GM12878 (cell line): Measurements from ENCODE around the gene PCID2. TPM values are rescaled to one million over a fixed set of nuclear protein-coding genes. Genes with fewer than 3 reads are reported as not detected.

ENCODE experiments used
- ATAC-seq: fragments of 200-7000 bp; cut with Tn5 transposase; 3 replicates; pipeline ENCODE4 v1.9.1; 2020; ENCODE audit warnings: mild to moderate bottlenecking, moderate library complexity
- BruUV-seq: library from RNA; stranded (reverse); fragments of 400-500 nt; replicated peaks from 2 replicates; lab custom pipeline; 2021; lab: Mats Ljungman, UMichigan
- CTCF ChIA-PET: fragments of 300-600 bp; sonication (Branson Sonifier 250); formaldehyde crosslinking; extraction: SDS; loops from one replicate; lab custom pipeline; 2021; ENCODE audit warnings: inconsistent platforms; lab: Yijun Ruan, JAX
- POLR2A ChIA-PET: fragments of 350-600 bp; formaldehyde crosslinking; extraction: SDS; loops from one replicate; lab custom pipeline; 2021; ENCODE audit warnings: inconsistent platforms; lab: Charles Lee
- RAD21 ChIA-PET: fragments of 300-600 bp; sonication (Branson Sonifier 250); formaldehyde crosslinking; loops from one replicate; lab custom pipeline; 2023; ENCODE audit warnings: antibody characterized with exemption; ENCODE audit not compliant: unreplicated experiment; lab: Charles Lee
- SMC1A ChIA-PET: fragments of 300-600 bp; sonication (Branson Sonifier 250); formaldehyde crosslinking; loops from one replicate; lab custom pipeline; 2023; ENCODE audit not compliant: unreplicated experiment, uncharacterized antibody; lab: Charles Lee
- DNase-seq: peaks from one replicate; pipeline ENCODE4 v3.0.0-alpha.2; 2011; ENCODE audit warnings: low read depth, low spot score
- FAIRE-seq: peaks from 3 replicates; lab custom pipeline; 2011; peaks lifted over from hg19 to GRCh38; lab: Jason Lieb, UNC
- H2AFZ ChIP-seq: 2 replicates; pipeline ENCODE4 v1.6.0; 2011; ENCODE audit warnings: low read depth, low read length, control low read depth; ENCODE audit not compliant: control insufficient read depth
- H3K27ac ChIP-seq: 2 replicates; pipeline ENCODE4 v1.5.1; 2011; ENCODE audit warnings: control low read depth; ENCODE audit not compliant: control insufficient read depth, insufficient read depth
- H3K27me3 ChIP-seq, 2 experiments: replicated peaks in 1 of 2; 2 replicates each; pipeline versions ENCODE4 v1.6.0 to v1.6.1; 2011; ENCODE audit warnings: low read length in 1 of 2; ENCODE audit not compliant: control insufficient read depth in 2 of 2, insufficient read depth in 2 of 2
- H3K36me3 ChIP-seq, 2 experiments: 2 replicates each; pipeline ENCODE4 v1.5.1; 2011; ENCODE audit warnings: low read length in 1 of 2; ENCODE audit not compliant: control insufficient read depth in 2 of 2, insufficient read depth in 2 of 2
- H3K4me1 ChIP-seq: 2 replicates; pipeline ENCODE4 v1.6.1; 2011; ENCODE audit warnings: mild to moderate bottlenecking, low read length, moderate library complexity, mixed read lengths; ENCODE audit not compliant: control insufficient read depth, insufficient read depth
- H3K4me2 ChIP-seq: 2 replicates; pipeline ENCODE4 v1.6.0; 2011; ENCODE audit warnings: control low read depth; ENCODE audit not compliant: control insufficient read depth, insufficient read depth
- H3K4me3 ChIP-seq: fragments of 200-600 bp; sonication (generic); 2 replicates; pipeline ENCODE4 v1.5.1; 2016
- H3K79me2 ChIP-seq: 2 replicates; pipeline ENCODE4 v1.6.0; 2011; ENCODE audit warnings: low read length; ENCODE audit not compliant: control insufficient read depth, insufficient read depth
- H3K9ac ChIP-seq: 2 replicates; pipeline ENCODE4 v1.8.0; 2011; ENCODE audit warnings: low read length, control low read depth, mixed read lengths; ENCODE audit not compliant: control insufficient read depth, insufficient read depth
- H3K9me3 ChIP-seq: replicated peaks from 3 replicates; pipeline ENCODE4 v1.5.1; 2011; ENCODE audit warnings: mild to moderate bottlenecking, low read length; ENCODE audit not compliant: control insufficient read depth, insufficient read depth
- H4K20me1 ChIP-seq: 2 replicates; pipeline ENCODE4 v1.6.0; 2011; ENCODE audit not compliant: control insufficient read depth, insufficient read depth
- BACH1 ChIP-seq: fragments of 450-650 bp; IDR thresholded peaks from 2 replicates; pipeline ENCODE4 v1.6.1; 2017; ENCODE audit warnings: mild to moderate bottlenecking, borderline replicate concordance
- CHD1 ChIP-seq: IDR thresholded peaks from 2 replicates; pipeline ENCODE4 v1.6.1; 2012; ENCODE audit warnings: low read depth, low read length, improper control_type of control experiment
- ETV6 ChIP-seq, 2 experiments: fragments of 450-650 bp in 1 of 2; IDR thresholded peaks in 1 of 2; conservative IDR thresholded peaks in 1 of 2; 2 replicates each; pipeline ENCODE4 v1.6.1; 2014; ENCODE audit warnings: antibody characterized with exemption in 1 of 2, borderline replicate concordance in 1 of 2, low read depth in 1 of 2, mild to moderate bottlenecking in 1 of 2, moderate library complexity in 1 of 2
- EZH2 ChIP-seq: IDR thresholded peaks from 2 replicates; pipeline ENCODE4 v1.6.1; 2012; ENCODE audit warnings: low read depth, mild to moderate bottlenecking, control low read depth, inconsistent platforms, low read length, borderline replicate concordance; ENCODE audit not compliant: control insufficient read depth
- FOXM1 ChIP-seq: IDR thresholded peaks from 2 replicates; pipeline ENCODE4 v1.6.1; 2012; ENCODE audit warnings: low read depth, mild to moderate bottlenecking, inconsistent platforms, low read length, moderate library complexity
- IRF4 ChIP-seq: IDR thresholded peaks from 2 replicates; pipeline ENCODE4 v1.6.1; 2011; ENCODE audit warnings: low read depth, low read length
- NR2F1 ChIP-seq: fragments of 450-650 bp; conservative IDR thresholded peaks from 2 replicates; pipeline ENCODE4 v1.6.1; 2017; ENCODE audit warnings: mild to moderate bottlenecking
- NRF1 ChIP-seq: conservative IDR thresholded peaks from 2 replicates; pipeline ENCODE4 v1.6.1; 2011; ENCODE audit warnings: mild to moderate bottlenecking, low read depth, low read length, improper control_type of control experiment
- RCOR1 ChIP-seq: conservative IDR thresholded peaks from 2 replicates; pipeline ENCODE4 v1.6.1; 2012; ENCODE audit warnings: low read depth, low read length, improper control_type of control experiment
- SIN3A ChIP-seq: IDR thresholded peaks from 2 replicates; pipeline ENCODE4 v1.6.1; 2012; ENCODE audit warnings: low read depth, low read length, improper control_type of control experiment
- SP1 ChIP-seq: IDR thresholded peaks from one replicate; pipeline ENCODE4 v1.6.1; 2011; ENCODE audit warnings: low read depth, low read length
- SREBF2 ChIP-seq: IDR thresholded peaks from 2 replicates; pipeline ENCODE4 v1.6.1; 2012; ENCODE audit warnings: mild to moderate bottlenecking, low read length
- ZSCAN29 ChIP-seq: fragments of 450-650 bp; IDR thresholded peaks from 2 replicates; pipeline ENCODE4 v1.6.1; 2017; ENCODE audit warnings: mild to moderate bottlenecking, moderate library complexity
- WGBS: methylation state at CpG from one replicate; pipeline ENCODE4 v1.1.6; 2016; ENCODE audit warnings: low lambda C conversion rate; ENCODE audit not compliant: insufficient replicate concordance, insufficient coverage; ENCODE audit errors: missing lambda C conversion rate; 5-methylcytosine and 5-hydroxymethylcytosine counted together
- in situ Hi-C: fragments of 300-500 bp; cut with MboI; formaldehyde crosslinking; loops from 9 replicates; pipeline ENCODE4 v1.14.3; 2018; ENCODE audit warnings: mixed read lengths
- intact Hi-C: fragments of 100-400 bp; cut with micrococcal nuclease; formaldehyde crosslinking; loops from one replicate; pipeline ENCODE4 v1.14.2; 2022; ENCODE audit not compliant: unreplicated experiment
- polyA plus RNA-seq, 11 experiments: library from polyadenylated mRNA; depleted of rRNA in 4 of 11; unstranded in 6 of 11; stranded (reverse) in 5 of 11; fragments of >200 nt; fragmentation: Nextera tagmentation in 4 of 11; fragmentation: Illumina TruSeq in 1 of 11; extraction: Ambion mirVana in 4 of 11; extraction: Trizol in 1 of 11; gene quantifications; 1 replicate in 1 of 11; 2 replicates in 10 of 11; pipeline versions ENCODE4 v1.2.1 to v1.2.3, GENCODE V29; 2011 to 2016; ENCODE audit warnings: inconsistent platforms in 2 of 11, missing spikeins in 2 of 11, low read depth in 1 of 11
- total RNA-seq, 4 experiments: library from RNA; depleted of rRNA in 3 of 4; stranded (reverse); fragments of >200 nt in 3 of 4; fragmentation: Illumina TruSeq in 1 of 4; extraction: Trizol in 1 of 4; gene quantifications; 2 replicates each; pipeline versions ENCODE4 v1.2.1 to v1.2.3, GENCODE V29; 2013 to 2021
- TF ChIP-seq, protein P1 (sequence below): fragments of 450-650 bp; IDR thresholded peaks from 2 replicates; pipeline ENCODE4 v1.6.1; 2017; ENCODE audit warnings: mild to moderate bottlenecking
- TF ChIP-seq, protein P2 (sequence below): fragments of 450-650 bp; formaldehyde crosslinking; IDR thresholded peaks from 2 replicates; pipeline ENCODE4 v1.5.0; 2022; ENCODE audit warnings: mild to moderate bottlenecking, missing genetic modification characterization
- TF ChIP-seq, protein P3 (sequence below): IDR thresholded peaks from 2 replicates; pipeline ENCODE4 v1.6.1; 2011; ENCODE audit warnings: borderline replicate concordance, low read depth, mild to moderate bottlenecking, moderate library complexity, low read length; ENCODE audit not compliant: insufficient read depth, poor library complexity, severe bottlenecking
- TF ChIP-seq, protein P4 (sequence below): IDR thresholded peaks from 2 replicates; pipeline ENCODE4 v1.6.1; 2012; ENCODE audit warnings: low read depth, low read length, improper control_type of control experiment

The PCID2 gene
- total and polyA plus RNA-seq, 10 of the 15 experiments (the other 5 are each of a cell fraction or from before 2014, with no cell fraction given), result 37.0 to 98.1 (median 58.3) TPM

DNA sequence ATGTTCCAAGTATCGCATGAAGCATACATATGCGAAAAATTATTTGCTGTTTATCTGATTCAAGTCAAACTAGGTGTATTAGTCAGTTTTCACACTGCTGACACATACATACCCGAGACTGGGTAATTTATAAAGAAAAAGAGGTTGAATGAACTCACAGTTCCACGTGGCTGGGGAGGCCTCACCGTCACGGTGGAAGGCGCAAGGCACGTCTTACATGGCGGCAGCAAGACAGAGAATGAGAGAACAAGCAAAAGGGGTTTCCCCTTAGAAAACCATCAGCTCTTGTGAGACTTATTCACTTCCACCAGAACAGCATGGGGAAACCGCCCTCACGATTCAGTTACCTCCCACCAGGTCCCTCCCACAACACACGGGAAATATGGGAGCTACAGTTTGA is 63.0 kb downstream of the PCID2 start:
- Histone ChIP-seq H3K4me3 (no peak overlapping the region), H3K4me1 (no peaks in the 10 kb centered on the region), H3K4me2 (no peak overlapping the region), H3K27ac (no peak overlapping the region), H3K9ac (no peak overlapping the region), H4K20me1 (no peaks in the 10 kb centered on the region), H3K9me3 (no peaks in the 10 kb centered on the region; the same call in 2 of the 3 replicates), H3K79me2 (no peaks in the 10 kb centered on the region), H3K27me3 (no peaks in the 10 kb centered on the region; a peak in 1 of 4 replicates), H2AFZ (no peak overlapping the region), H3K36me3 (no peaks in the 10 kb centered on the region)
- no peak for DNase-seq
- ATAC-seq, result no peak
- 7% methylated on average over 12 of the region's 12 CpGs for WGBS
- ChIA-PET RAD21 (no interaction called here), POLR2A (interaction anchor here (0.6 kb wide), 1 partner anchor 47 kb away, joined by 3 read pairs; no protein-coding TSS in a partner anchor), CTCF (no interaction called here), SMC1A (no interaction called here)
- no peak for FAIRE-seq
- no TSS peak for BruUV-seq
- in situ Hi-C loops, result no loop called here
- intact Hi-C loops, result no loop called here
- TF ChIP-seq, protein P1, sequence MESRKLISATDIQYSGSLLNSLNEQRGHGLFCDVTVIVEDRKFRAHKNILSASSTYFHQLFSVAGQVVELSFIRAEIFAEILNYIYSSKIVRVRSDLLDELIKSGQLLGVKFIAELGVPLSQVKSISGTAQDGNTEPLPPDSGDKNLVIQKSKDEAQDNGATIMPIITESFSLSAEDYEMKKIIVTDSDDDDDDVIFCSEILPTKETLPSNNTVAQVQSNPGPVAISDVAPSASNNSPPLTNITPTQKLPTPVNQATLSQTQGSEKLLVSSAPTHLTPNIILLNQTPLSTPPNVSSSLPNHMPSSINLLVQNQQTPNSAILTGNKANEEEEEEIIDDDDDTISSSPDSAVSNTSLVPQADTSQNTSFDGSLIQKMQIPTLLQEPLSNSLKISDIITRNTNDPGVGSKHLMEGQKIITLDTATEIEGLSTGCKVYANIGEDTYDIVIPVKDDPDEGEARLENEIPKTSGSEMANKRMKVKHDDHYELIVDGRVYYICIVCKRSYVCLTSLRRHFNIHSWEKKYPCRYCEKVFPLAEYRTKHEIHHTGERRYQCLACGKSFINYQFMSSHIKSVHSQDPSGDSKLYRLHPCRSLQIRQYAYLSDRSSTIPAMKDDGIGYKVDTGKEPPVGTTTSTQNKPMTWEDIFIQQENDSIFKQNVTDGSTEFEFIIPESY, result no peak
- TF ChIP-seq, protein P2, sequence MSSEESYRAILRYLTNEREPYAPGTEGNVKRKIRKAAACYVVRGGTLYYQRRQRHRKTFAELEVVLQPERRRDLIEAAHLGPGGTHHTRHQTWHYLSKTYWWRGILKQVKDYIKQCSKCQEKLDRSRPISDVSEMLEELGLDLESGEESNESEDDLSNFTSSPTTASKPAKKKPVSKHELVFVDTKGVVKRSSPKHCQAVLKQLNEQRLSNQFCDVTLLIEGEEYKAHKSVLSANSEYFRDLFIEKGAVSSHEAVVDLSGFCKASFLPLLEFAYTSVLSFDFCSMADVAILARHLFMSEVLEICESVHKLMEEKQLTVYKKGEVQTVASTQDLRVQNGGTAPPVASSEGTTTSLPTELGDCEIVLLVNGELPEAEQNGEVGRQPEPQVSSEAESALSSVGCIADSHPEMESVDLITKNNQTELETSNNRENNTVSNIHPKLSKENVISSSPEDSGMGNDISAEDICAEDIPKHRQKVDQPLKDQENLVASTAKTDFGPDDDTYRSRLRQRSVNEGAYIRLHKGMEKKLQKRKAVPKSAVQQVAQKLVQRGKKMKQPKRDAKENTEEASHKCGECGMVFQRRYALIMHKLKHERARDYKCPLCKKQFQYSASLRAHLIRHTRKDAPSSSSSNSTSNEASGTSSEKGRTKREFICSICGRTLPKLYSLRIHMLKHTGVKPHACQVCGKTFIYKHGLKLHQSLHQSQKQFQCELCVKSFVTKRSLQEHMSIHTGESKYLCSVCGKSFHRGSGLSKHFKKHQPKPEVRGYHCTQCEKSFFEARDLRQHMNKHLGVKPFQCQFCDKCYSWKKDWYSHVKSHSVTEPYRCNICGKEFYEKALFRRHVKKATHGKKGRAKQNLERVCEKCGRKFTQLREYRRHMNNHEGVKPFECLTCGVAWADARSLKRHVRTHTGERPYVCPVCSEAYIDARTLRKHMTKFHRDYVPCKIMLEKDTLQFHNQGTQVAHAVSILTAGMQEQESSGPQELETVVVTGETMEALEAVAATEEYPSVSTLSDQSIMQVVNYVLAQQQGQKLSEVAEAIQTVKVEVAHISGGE (CRISPR knock-in tag), result no peak
- no peak for TF ChIP-seq IRF4
- TF ChIP-seq SP1, result no peak
- TF ChIP-seq EZH2, result no peak
- TF ChIP-seq SREBF2, result no peak
- TF ChIP-seq ETV6 (conservative IDR thresholded peaks at IDR 0.05 in 1 of 2, IDR thresholded peaks at IDR 0.05 in 1 of 2; ENCODE audit: borderline replicate concordance in 1 of 2, low read depth in 1 of 2), result no peak
- TF ChIP-seq NRF1, result no peak
- no peak for TF ChIP-seq FOXM1
- no peak for TF ChIP-seq SIN3A
- TF ChIP-seq, protein P3, sequence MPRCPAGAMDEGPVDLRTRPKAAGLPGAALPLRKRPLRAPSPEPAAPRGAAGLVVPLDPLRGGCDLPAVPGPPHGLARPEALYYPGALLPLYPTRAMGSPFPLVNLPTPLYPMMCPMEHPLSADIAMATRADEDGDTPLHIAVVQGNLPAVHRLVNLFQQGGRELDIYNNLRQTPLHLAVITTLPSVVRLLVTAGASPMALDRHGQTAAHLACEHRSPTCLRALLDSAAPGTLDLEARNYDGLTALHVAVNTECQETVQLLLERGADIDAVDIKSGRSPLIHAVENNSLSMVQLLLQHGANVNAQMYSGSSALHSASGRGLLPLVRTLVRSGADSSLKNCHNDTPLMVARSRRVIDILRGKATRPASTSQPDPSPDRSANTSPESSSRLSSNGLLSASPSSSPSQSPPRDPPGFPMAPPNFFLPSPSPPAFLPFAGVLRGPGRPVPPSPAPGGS, result no peak
- no peak for TF ChIP-seq RCOR1
- TF ChIP-seq, protein P4, sequence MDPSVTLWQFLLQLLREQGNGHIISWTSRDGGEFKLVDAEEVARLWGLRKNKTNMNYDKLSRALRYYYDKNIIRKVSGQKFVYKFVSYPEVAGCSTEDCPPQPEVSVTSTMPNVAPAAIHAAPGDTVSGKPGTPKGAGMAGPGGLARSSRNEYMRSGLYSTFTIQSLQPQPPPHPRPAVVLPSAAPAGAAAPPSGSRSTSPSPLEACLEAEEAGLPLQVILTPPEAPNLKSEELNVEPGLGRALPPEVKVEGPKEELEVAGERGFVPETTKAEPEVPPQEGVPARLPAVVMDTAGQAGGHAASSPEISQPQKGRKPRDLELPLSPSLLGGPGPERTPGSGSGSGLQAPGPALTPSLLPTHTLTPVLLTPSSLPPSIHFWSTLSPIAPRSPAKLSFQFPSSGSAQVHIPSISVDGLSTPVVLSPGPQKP, result no peak
- TF ChIP-seq ZSCAN29, result no peak
- no peak for TF ChIP-seq NR2F1
- no peak for TF ChIP-seq BACH1
- TF ChIP-seq CHD1, result no peak
